Fibroblast of lung (primary cell): ENCODE results near the gene SNAP23.

Experiments used
- EZH2 ChIP-seq: IDR thresholded peaks from 2 replicates; pipeline ENCODE4 v1.5.1; 2012; ENCODE audit warnings: low read length, control low read depth, mild to moderate bottlenecking; ENCODE audit errors: missing control alignments
- TF ChIP-seq, protein P1 (sequence below), 2 donors: IDR thresholded peaks in 1 of 2; conservative IDR thresholded peaks in 1 of 2; 1 replicate in 1 of 2; 2 replicates in 1 of 2; pipeline ENCODE4 v1.5.1; 2011 to 2012; ENCODE audit warnings: low read length in 2 of 2, control low read depth in 1 of 2, inconsistent platforms in 1 of 2, low read depth in 1 of 2, mild to moderate bottlenecking in 1 of 2

GRCh38 chr15:42510258-42511006 lies 15.0 kb downstream of the SNAP23 start:
- TF ChIP-seq, protein P1, sequence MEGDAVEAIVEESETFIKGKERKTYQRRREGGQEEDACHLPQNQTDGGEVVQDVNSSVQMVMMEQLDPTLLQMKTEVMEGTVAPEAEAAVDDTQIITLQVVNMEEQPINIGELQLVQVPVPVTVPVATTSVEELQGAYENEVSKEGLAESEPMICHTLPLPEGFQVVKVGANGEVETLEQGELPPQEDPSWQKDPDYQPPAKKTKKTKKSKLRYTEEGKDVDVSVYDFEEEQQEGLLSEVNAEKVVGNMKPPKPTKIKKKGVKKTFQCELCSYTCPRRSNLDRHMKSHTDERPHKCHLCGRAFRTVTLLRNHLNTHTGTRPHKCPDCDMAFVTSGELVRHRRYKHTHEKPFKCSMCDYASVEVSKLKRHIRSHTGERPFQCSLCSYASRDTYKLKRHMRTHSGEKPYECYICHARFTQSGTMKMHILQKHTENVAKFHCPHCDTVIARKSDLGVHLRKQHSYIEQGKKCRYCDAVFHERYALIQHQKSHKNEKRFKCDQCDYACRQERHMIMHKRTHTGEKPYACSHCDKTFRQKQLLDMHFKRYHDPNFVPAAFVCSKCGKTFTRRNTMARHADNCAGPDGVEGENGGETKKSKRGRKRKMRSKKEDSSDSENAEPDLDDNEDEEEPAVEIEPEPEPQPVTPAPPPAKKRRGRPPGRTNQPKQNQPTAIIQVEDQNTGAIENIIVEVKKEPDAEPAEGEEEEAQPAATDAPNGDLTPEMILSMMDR (conservative IDR thresholded peaks at IDR 0.05 in 1 of 2, IDR thresholded peaks at IDR 0.05 in 1 of 2; ENCODE audit: low read depth in 1 of 2, low read length in 2 of 2), result no peak
- no peak for TF ChIP-seq EZH2
